HG03139 (cell line): ENCODE data around the gene TRPT1.

Experiments used
- ATAC-seq: cut with Tn5 transposase; IDR thresholded peaks from one replicate; pipeline ENCODE4 v1.9.1; 2021; ENCODE audit not compliant: unreplicated experiment

Gene TRPT1

DNA sequence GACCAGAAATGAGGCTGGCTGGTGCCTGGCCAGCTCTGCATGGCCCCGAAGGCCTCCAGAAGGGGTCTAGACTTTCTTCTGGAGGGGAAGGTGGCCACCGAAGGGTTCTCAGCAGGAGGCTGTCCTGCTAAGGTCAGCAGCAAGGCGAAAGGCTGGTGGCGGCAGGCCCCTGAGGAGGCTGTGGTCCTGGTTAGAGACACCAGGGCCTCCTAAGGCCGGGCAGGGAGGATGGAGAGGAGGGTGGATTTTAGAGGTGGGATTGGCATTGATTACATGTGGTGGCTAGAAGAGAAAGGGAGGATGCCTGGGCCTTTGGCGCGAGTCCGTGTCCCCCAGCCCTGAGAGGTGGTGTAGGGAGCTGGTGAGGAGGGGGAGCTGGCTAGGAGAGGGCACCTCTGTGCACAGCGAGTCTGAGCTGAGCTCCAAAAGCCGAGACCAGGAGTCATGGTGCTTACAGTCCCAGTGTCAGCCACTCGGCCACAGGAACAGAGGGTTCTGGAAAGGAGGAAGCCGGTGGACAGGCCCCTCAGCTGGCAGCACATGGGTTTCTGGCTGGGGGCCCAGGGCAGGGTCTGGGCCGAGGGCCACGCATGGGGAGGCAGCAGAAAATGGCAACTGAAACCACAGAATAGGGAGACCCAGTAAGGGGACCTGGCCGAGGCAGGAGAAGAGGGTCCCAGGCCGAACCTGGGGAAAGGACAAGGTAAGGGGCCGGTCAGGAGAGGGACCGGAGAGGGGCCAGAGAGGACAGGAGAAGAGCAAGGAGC, 17.0 kb downstream of the TRPT1 start:
- no peak for ATAC-seq

DNA sequence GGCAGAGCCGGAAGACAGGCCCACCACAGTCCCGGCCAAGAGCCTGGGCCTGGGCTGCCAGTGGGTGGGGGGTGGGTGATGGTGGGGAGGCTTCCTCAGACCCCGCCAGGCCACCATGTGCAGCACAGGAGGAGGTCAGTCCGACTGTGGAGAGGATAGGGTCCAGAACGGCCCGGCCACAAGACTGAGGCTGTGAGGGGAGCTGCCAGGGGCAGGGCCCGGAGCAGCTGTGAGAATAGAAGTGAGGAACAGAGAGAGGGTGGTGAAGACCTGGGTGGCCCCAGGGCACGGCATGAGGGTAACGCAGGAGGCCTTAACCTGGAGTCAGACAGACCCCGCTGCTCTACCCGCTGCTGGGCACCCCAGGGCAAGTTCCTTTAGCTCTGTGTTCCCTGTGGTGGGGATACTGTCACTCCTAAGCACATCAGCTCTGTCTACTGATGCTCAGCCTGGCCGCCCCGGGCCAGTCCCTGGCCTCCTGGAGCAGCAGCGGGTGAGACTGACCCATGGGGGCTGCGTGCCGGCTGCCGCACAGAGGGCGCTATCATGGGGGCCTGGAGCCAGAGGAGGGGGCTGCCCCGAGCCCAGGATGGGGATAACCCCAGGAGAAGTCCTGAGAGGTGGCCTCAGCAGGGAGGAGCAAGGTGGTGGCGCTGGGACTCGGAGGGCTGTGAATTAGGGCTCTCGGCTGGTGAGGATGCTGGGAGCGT, 17.7 kb downstream of the TRPT1 start:
- ATAC-seq = no peak

DNA sequence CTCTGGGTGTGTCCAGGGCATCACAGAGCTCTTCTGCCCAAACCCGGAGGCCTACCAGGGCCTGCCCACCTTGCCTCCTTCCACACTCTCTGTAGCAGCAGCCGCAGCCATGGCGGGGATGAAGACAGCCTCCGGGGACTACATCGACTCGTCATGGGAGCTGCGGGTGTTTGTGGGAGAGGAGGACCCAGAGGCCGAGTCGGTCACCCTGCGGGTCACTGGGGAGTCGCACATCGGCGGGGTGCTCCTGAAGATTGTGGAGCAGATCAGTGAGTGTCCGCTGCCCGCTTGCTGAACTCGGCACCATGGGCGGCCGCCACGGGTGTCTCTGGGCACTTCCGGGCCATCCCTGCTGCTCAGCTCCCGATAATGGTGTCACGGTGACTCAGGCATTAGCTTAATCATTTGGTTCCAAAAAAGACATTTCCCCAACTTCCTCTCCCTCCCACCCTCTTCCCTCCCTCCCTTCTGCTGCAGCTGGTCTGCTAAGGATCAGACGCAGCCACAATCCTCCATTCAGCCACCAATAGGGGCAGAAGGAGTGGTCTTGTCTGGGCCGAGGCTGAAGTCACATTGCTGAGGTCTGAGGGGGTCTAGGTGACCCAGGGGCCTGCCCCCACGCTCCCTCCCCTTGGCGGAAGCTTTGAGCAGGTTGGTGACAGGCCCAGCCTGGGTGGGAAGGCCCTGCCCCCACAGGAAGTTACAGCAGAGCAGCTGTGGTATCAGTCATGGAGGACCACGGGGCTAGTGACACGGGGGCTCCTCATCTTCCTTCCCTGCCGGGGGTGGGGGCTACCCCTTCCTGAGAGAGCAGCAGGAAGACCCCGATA, 18.5 kb downstream of the TRPT1 start:
- peak; percentile 59 for ATAC-seq

DNA sequence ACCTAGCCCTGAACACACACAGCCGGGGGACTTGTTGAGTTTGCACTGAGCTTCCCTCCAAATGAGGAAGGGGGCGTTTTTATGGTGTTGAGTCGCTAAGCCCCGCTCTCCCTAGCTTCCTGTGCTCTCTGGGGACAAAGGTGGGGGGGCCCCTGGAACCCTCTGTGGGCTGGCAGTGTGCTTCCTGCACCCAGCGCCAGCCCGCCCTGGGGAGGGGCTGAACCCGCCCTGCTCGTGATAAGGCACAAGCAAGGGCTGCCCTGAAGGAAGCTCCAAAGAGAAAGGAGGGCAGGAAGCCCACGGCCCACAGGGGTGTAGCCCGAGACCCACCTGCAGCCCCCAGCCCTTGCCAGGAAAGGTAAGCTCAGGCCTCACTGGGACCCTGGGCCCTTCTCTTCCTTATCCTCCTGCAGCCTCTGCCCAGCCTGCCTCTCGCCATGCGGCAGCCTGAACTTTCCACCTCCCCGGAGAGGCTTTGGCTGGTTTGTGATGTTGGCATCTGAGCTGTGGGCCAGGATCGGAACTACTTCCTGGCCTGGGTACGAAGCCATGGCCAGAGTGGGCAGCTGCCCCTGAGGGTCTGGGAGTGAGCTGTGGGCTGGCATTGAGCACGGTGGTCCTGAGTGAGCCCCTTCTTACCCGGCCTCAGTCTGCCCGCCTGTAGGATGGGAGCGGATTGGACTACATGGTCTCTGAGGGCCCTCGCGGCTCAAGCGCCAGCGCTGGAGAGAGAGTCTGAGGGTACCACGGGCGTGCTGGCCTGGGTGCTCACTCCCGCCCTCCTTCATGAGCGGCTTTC, 19.3 kb downstream of the TRPT1 start, which contains the start of gene FERMT3:
TSS of gene FERMT3 (plus strand) at position 265 of the 799 bp plus-strand sequence. CDS start 644 bp downstream, outside the sequence.
- peak; percentile 34 for ATAC-seq

DNA sequence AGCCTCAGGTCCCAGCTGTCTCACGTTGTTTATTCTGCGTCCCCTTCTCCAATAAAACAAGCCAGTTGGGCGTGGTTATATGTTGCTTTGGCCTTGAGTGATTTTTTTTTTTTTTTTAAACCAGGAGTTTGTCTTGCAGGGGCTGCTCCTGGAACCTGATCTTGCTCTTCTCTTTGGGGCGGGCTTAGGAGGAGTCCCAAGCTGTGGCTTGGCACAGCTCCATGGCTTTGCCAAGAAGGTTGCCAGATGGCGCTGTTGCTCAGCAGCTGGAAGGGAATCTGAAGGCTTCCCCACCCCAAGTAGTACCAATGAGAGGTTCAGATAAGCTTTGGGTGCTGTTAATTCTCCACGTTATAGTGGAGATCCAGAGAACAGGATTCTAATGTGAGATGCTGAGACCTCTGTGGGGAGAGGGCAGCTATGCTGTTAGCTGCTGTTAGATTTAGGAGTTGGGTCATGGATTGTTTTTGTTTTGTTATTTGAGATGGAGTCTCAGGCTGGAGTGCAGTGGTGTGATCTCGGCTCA, 21.5 kb downstream of the TRPT1 start:
- no peak for ATAC-seq

DNA sequence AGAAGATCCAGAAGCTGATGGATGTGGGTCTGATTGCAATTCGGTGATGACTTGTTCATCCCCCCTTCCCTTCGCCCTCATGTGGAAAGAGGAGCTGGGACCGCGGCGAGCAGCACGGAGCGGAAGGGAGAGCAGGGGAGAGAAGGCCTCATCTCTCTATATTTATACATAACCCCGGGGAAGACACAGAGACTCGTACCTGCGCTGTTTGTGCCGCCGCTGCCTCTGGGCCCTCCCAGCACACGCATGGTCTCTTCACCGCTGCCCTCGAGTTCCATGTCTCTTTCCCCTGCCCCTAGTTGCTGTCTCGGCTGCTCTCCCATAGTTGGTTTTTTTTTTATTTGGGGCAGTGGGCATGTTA, 21.9 kb downstream of the TRPT1 start:
- ATAC-seq = no peak

DNA sequence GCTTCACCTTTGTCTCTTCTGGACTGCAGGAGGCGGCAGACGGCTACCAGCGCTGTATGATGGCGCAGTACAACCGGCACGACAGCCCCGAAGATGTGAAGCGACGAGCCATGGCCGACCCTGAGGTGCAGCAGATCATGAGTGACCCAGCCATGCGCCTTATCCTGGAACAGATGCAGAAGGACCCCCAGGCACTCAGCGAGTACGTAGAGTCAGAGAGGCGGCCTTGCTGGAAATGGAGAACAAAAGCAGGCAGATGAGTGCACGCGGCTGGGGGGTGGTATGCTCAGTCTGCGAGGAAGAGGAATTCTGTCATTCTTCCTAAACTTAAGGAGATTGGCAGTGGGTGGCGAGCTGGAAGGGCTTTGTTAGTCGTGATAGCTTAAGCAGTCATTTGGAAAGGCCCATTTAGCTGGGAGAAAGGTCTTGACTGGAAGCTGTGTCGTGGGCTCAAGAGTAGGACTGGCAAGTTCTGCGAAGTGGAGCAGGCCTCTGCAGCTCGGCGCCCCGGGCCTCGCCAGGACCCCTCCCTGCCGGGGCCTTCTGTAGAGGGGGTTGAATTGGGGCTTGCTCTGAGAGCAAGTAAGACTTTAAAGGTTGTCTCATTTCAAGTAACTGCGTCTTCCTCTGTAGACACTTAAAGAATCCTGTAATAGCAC, 22.4 kb downstream of the TRPT1 start:
- ATAC-seq = no peak

DNA sequence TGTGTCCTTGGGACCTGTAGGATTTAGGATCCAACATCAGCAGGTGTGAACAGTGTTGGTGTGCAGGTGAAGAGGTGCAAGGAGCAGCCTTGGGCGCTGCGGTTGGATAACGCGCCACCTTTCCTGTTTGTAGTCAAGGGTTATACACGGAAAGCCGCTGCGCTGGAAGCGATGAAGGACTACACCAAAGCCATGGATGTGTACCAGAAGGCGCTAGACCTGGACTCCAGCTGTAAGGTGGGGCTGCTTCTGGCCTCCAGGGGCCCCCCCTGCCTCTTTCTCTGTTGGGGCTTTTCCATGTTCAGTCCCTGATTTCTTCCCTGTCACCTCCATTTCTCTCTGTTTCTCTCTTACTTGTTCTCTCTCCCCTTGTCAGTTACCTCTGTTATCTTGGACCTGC, 23.0 kb downstream of the TRPT1 start:
- no peak for ATAC-seq

DNA sequence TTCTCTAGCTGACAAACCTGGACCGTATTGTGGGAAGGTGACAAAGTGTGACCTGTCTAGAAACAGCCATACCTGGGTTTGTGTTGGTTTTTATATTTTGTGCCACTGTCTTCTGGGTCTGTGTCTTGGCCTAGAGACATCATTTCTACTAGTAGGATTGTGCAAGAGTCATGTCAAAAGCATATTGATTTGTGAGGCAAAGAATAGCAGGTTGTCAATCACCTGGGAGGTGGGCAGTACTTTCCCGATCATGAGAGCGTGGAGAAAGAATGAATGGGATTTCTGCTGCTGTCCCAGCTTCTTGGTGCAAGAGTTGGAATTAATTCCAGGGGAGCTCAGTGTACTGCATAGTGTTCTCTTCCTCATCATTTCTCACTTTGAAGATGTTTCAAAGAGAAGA, 24.4 kb downstream of the TRPT1 start:
- no peak for ATAC-seq

DNA sequence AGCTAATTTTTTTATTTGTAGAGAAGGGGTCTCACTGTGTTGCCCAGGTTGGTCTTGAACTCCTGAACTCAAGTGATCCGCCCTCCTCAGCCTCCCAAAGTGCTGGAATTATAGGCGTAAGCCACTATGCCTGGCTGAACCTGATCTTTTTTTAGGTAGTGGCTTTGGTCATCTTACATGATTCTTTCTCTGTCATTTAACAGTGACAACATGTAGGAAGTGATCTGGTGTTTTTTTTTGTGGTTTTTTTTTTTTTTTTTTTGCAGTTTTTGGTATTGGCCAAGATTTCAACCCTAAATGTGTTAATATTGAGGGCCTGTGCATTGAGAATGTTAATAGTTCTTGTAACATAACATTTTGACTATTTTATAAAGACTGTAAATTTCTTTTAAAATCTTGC, 27.5 kb downstream of the TRPT1 start:
- ATAC-seq = no peak

DNA sequence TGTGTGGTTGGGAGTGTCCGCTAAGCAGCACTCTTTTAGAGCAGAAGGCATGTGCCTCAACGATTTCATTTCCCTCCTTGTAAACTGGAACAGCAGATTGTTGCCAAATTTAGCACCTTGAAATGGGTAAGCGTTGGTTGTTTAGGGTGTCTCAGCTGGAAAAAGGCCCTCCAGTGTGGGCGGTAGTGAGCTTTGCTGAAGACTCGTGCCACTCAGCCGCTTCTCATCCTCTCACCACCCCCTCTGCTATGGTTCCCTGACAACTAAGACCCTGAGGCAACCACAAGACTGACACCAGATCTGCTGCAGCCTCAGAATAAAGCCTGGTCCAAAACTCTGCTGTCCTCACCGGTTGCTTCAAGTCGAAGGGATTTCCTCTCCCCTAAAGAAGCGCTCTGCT, 29.4 kb downstream of the TRPT1 start:
- no peak for ATAC-seq

DNA sequence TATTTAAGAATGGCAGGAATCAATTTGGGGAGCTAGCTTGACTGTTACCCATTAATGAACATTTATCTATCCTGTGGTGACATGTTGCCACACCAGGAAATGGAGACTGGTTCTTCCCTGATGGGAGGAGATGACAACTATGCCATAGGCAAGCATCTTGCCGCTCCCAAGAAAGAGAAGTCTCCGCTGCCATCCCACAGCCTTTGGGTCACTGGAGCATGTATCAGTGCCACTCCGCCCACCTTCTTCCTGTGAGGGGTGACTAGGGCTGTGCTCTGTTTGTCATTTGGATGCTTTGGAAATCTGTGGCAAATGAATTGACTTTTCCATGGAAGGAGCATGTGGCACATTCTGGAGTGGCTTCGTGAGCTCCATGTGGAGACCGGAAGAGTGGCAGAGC, 33.6 kb downstream of the TRPT1 start:
- ATAC-seq = no peak

DNA sequence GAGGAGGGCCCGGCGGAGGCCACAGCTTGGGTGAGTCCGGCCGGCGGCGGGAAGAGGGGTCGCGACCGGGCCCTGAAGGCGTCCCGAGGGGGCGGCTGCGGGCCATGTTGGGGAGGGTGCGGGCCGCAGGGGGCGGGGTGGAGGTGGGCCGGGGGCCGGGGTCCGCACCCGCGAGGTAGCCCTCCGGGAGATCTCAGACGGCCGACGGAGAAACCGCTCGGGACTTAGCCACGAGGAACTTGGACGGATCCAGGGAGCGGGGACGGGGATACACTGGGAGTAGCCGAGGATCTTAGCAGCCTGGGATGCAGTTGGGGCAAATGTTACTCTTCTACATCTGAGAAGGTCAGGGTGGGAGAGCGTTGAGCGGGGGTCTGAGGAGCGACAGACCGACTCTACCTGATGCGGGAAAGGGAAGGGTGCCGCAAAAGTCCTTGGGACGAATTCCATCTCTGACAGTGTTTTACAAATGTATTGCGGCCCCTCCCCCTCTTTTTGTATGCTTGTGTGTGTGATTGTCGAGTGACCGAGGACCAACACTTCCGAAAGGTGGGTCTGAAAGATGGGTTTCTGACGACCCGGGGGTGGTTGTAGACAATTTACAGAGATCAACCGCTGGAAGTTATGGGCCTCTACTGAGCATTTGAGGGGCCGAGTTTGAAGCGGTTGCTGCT, 39.4 kb downstream of the TRPT1 start:
- ATAC-seq = no peak

DNA sequence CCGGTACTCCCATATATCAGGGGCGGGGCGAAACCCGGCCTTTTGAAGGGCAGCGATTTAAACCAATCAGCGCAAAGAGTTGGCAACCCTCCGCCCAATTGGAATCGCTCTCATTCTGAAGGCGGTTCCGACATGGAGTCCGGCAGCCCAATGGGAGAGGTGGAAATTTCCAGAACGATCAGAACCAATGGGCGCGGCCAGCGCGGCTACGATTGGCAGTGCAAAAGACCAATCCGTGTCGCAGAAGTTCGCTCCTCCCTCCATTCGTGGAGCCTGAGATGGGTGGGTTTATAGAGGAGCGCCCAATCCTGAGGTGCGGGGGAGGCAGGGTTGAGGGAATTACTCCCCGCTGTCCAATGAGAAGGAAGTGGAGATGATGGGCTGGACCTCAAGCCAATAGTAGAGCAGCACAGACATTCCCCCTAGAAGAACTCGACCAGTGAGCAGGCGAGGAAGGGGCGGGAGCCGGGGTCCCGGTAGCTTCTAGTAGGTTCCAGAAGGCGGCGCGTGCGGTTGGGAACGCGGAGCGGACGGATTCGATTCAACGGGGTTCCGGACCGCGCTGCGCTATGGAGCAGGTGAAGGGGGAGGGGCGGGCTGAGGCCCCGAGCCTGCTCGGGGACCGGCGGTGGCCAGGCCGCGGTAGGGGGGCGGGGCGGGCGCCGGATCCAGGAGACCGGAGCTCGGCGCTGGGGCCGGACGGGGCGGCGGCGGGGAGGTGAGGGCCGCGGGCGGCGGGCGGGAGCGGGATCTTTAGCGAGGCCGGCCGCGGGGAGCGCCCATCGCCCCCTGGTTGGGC, 40.1 kb downstream of the TRPT1 start, which contains the start of gene STIP1:
TSS of gene STIP1 (plus strand) at position 479 of the 799 bp plus-strand sequence. CDS start at position 570, 91 bp downstream.
- peak; percentile 83 for ATAC-seq

DNA sequence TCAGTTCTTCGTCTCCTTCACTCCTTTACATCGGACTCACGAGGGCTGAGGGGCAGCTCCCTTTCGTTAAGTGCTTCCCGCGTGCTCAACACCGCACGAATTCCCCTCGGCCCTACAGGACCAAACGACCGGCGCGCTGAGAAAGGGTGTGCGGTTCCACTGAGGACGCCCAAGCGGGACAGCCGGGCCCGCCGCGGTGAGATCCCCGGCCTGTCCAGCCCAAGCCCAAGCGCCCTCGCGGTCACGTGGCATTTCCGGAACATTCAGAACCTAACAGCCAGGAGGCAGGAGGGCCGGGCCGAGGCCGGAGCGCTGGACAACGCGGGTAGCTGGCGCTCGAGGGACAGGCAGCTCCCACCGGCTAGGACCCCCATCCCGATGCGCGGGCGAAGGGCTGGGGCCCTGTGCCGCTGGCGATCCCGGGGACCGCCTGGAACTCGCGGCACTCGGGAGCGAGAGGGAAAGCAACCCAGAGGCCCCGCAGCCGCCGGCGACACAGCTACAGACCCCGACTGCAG, 40.8 kb downstream of the TRPT1 start:
- ATAC-seq = peak; percentile 9

DNA sequence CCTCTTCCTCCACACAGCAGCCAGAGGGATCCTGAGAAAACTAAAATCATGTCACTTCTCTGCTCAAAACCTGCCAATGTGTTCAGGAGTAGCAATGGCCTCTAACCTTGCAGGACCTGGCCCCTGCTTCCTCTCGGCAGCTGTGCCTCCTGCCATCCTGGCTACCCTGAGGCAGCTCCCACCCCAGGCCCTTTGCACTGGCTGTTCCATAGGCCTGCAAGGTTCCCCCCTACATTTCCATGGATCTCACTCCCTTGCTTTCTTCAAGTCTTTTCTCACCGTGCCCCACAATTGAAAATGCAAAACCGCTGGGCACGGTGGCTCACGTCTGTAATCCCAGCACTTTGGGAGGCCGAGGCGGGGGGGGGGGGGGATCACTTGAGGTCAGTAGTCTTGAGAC, 42.1 kb downstream of the TRPT1 start:
- ATAC-seq = no peak

DNA sequence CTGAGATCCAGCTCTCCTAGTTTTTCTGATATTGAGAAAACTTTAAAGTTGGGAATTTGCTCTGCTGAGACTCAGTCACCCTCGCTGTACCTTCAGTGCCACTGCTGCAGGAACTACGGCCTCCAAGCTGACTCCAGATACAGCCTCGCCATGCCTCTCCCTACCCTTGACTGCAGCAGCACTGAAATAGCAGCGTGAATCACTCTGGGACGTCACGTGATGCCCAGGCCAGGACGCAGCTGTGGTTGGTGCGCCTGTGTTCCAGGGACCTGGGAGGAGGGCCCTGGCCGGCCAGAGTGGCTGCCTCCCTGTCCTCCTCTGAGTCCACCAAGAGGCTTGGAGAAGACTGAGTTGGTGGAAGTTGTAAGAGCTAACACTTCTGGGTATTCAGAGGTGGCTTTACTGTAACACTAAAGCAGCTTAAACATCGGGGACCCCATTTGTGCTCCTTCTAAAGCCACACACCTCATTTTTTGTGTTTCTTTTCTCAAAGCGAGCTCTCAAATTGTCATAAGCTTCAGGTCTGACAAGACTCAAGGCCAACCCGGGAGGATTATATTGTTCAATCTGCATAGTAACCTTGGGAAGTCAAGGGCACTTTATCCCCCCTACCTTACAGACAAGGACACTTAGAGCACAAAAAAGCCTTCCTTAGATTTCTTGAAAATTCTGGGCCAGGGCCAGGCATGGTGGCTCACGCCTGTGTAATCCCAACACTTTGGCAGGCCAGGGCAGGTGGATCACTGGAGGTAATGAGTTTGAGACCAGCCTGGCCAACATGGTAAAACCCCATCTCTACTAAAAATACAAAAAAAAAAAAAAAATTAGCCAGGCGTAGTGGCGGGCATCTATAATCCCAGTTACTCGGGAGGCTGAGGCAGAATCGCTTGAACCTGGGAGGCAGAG, 44.2 kb downstream of the TRPT1 start:
- ATAC-seq = no peak
